ENCODE results near the gene PLEKHA6.
"Not testable (repeated sequence)": the region's sequence is repeated elsewhere in the genome, so short reads cannot be mapped to it uniquely, and the experiment has no call there.

PLEKHA6 gene

DNA sequence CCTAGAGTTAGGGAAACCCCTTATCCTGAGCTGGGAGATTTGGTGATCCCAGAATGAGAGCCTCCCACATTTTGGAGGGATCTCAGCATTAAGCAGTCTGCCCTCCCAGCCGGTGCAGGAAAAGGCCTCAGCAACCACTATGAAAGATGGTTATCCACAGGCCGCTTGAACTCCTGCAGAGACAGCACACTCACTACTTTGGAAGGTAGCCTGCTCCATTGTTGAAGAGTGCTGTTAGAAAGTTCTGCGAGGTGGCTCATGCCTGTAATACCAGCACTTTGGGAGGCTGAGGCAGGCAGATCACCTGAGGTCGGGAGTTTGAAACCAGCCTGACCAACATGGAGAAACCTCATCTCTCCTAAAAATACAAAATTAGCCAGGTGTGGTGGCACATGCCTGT lies 48.8 kb downstream of the PLEKHA6 start:
- H3K9me3 Mint-ChIP-seq; H3K4me1 Mint-ChIP-seq (ENCODE audit: low read depth); H3K36me3 Mint-ChIP-seq (ENCODE audit: low read depth); H3K4me3 Mint-ChIP-seq; H3K27ac Mint-ChIP-seq: not testable (repeated sequence)
- peaks cover 29% of the 10 kb centered on the region for H3K27me3 Mint-ChIP-seq (ENCODE audit: low read depth)

DNA sequence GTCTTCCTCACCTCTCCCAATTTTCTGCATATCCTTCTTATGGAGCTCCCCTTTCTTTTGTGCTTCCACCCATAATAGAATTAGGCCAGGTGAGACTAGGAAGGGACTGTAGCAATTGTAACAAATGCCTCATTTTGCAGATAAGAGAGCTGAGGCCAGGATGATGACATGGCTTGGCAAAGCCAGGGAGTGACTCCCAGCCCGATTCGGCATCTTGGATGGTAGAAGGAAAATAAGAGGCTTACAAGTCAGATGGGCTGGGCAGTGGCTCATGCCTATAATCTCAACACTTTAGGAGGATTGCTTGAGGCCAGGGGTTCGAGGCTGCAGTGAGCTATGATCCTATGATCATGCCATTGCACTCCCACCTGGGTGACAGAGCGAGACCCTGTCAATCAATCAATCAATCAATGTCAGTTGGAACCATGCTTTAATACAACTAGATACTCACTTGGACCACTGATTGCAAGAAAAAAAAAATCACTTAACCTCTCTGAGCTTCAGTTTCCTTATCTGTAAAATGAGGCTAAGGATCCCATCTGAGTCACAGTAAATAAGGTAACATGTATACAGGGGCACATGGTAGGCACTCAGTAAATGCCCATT lies 51.6 kb downstream of the PLEKHA6 start:
- H3K27me3 Mint-ChIP-seq (ENCODE audit: low read depth): peaks cover 29% of the 10 kb centered on the region
- no peak overlapping the region for H3K4me3 Mint-ChIP-seq
- H3K9me3 Mint-ChIP-seq: no peaks in the 10 kb centered on the region
- no peak overlapping the region for H3K27ac Mint-ChIP-seq
- no peaks in the 10 kb centered on the region for H3K36me3 Mint-ChIP-seq (ENCODE audit: low read depth)
- H3K4me1 Mint-ChIP-seq (ENCODE audit: low read depth): no peaks in the 10 kb centered on the region

DNA sequence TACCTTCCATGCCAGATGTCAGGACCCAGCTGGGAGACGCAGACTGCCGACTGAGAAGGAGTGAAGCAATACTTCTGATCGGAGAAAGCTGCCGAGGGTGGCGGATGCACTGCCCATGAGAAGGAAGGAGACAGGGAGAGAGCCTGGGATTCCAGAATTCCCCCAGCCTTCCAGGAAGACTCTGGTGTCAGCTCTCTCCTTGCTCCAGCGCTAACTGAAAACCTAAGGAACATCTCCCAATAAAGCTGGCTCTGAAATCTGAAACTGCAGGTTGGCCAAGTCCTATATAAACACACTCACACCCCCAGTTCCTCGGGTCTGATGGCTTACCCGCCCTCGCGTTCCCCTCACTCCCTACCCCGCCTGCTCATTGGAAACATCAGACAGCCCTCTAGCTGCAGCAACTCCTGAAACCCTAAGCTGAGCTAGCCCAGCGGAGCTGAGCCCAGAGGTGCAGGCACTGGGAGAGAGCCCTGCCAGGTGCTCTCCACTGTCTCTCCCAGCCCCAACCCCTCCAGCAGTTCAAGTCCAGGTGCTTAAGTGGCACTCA lies 52.3 kb downstream of the PLEKHA6 start:
- Mint-ChIP-seq H3K36me3 (ENCODE audit: low read depth) (no peaks in the 10 kb centered on the region), H3K27me3 (ENCODE audit: low read depth) (peaks cover 27% of the 10 kb centered on the region)

DNA sequence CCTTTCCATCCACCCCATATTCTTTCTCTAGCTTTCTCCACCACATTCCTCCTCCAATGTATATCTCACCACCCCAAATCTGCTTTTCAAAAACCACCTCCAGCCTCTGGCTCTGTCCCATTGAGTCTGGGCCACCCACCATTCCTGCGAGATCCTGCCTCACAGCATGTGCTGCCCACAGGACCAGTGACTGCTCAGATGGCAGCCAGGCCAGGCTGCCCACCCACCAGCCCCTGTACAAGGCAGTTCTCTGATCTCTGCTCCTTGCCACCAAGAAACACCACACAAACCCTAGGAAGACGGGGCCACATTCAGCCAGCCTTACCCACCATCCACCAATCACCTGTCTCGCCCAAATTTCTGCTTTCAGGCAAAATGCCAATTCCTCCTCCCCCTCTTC lies 53.7 kb downstream of the PLEKHA6 start:
- Mint-ChIP-seq H3K36me3 (ENCODE audit: low read depth) (no peaks in the 10 kb centered on the region), H3K4me3 (no peak overlapping the region), H3K4me1 (ENCODE audit: low read depth) (no peaks in the 10 kb centered on the region), H3K27me3 (ENCODE audit: low read depth) (peaks cover 34% of the 10 kb centered on the region), H3K9me3 (no peaks in the 10 kb centered on the region), H3K27ac (no peak overlapping the region)

More for the DNA sequence above, 52.3 kb downstream of the PLEKHA6 start:
- Mint-ChIP-seq H3K27ac (no peak overlapping the region), H3K4me1 (ENCODE audit: low read depth) (no peaks in the 10 kb centered on the region), H3K9me3 (no peaks in the 10 kb centered on the region), H3K4me3 (no peak overlapping the region)

DNA sequence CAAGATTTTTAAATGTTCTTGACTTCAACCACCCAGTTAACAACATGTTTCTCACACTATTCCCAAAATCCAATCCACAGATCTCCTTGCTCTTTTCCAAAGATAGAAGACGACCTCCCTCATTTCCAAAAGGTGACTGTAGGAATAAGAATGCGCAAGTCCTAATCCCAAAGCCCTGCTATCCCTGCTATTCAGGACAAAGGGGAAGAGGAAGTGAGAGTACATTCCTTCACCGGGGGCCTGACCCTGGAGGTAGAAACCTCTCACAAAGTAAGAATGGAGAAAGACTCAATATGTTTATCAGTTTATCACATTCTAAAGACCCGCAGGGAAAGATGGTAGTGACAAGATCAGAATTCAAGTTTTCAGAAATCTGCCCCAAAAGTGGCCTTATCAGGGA lies 55.7 kb downstream of the PLEKHA6 start:
- no peaks in the 10 kb centered on the region for H3K4me1 Mint-ChIP-seq (ENCODE audit: low read depth)
- no peak overlapping the region for H3K27ac Mint-ChIP-seq
- H3K9me3 Mint-ChIP-seq: no peaks in the 10 kb centered on the region
- H3K27me3 Mint-ChIP-seq (ENCODE audit: low read depth): peaks cover 29% of the 10 kb centered on the region
- no peak overlapping the region for H3K4me3 Mint-ChIP-seq
- no peaks in the 10 kb centered on the region for H3K36me3 Mint-ChIP-seq (ENCODE audit: low read depth)

DNA sequence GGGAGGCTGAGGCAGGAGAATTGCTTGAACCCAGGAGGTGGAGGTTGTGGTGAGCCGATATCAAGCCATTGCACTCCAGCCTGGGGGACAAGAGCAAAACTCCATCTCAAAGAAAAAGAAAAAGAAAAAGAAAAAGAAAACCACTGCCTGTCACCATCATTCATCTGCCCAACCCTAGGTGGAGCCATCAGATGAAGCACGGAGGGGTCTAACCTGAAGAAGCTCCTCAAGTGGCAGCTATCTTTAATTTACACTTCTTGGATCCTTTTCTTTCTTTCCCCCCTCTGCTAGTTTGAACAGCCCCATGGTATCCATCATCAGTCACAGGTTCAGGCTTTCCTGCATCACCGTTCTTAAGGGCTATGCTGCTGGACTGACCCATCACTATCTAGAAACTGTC lies 57.0 kb downstream of the PLEKHA6 start:
- Mint-ChIP-seq H3K27ac (no peak overlapping the region), H3K9me3 (no peaks in the 10 kb centered on the region), H3K4me3 (no peak overlapping the region), H3K4me1 (ENCODE audit: low read depth) (no peaks in the 10 kb centered on the region), H3K27me3 (ENCODE audit: low read depth) (peaks cover 26% of the 10 kb centered on the region), H3K36me3 (ENCODE audit: low read depth) (no peaks in the 10 kb centered on the region)

DNA sequence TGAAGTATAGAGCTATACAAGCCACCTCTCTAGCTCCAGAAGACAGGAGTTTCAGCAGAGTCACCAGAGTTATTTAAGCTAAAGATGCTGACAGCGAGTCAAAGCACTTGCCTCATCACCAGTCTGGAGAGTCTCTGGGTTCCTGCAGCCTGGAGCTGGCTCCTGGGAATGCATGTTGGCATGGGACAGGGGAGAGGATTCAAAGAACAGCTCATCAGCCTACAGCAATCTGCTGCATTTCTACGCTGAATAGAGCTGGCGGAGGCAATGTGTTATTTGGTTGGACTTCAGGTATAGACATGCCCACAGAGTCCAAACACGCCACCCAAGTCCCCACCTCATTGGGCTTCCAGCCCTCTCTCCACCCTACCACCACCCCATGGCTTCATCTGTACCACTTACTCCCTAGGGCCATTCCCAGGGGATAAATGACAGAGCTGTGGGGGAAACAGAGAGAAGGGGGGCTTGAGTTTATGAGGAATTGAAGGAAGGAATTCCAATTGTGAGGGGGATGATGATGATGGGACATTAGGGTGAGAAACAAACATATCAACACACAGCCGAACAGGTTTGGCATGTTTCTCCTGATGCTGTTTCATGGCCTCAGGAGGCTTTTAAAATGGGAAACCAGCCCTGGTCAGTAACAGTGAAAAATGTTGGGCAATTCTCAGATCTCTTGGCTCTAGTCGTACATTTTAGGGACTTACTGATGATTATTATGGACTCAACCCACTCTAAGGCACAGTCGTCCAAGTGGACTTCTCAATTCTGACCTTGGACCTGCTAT lies 58.4 kb downstream of the PLEKHA6 start:
- no peaks in the 10 kb centered on the region for H3K4me1 Mint-ChIP-seq (ENCODE audit: low read depth)
- H3K36me3 Mint-ChIP-seq (ENCODE audit: low read depth): no peaks in the 10 kb centered on the region
- H3K27me3 Mint-ChIP-seq (ENCODE audit: low read depth): peaks cover 18% of the 10 kb centered on the region
- no peak overlapping the region for H3K27ac Mint-ChIP-seq
- no peaks in the 10 kb centered on the region for H3K9me3 Mint-ChIP-seq
- H3K4me3 Mint-ChIP-seq: no peak overlapping the region

DNA sequence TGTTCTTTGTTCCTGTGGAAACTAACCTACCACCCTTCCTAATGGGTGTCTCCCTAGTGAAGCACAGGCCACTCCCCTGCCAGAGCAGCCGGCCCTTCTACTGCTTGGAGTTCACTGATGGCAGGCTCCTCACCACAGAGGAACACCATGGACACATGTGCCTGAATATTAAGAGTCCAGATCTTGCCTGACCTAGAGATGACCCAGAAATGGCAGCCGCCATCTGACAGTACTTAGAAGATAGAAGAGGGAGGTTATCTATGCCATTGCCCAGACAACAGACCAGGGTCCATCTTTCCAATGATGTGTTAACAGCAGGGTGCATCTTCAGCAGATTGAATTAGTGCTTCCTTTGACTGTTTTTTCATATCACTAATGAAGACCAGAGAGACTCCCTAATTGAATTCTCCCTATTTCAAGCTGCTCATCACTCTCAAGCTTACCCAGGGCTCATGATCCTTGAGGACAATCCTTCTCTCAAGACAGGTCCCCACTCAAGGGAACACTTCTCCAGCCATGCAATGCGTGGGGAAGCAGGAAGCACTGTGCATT lies 59.8 kb downstream of the PLEKHA6 start:
- Mint-ChIP-seq H3K27ac (no peak overlapping the region), H3K4me3 (no peak overlapping the region), H3K27me3 (ENCODE audit: low read depth) (peaks cover 15% of the 10 kb centered on the region)

DNA sequence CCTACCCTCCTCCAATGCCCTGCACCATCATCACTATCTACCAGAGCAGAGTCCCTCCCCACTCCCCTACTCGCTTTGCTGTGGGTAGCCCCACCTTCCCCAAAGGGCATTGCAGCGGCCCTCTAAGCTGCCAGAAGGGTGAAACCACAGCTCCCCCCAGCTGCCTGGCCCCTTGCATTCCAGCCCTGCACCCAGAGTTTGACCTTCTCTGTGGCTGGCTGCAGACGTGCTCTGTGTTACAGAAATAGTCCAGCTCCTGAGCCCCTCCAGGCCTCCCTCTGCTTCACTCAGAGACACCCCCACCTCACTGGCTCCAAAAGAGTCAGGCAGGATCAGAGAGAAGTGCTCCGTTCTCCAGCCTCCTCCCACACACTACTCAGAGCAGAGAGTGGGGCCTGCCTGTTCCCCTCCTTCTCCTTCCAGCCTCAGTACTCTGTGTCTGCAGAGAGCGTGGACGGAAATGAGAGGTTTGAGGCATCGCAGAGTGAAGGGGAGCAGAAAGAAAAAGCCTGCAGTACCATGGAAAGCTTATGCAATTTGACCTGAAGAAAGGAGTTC lies 63.2 kb downstream of the PLEKHA6 start:
- Mint-ChIP-seq H3K4me3 (no peak overlapping the region), H3K27ac (no peak overlapping the region), H3K36me3 (ENCODE audit: low read depth) (no peaks in the 10 kb centered on the region), H3K9me3 (no peaks in the 10 kb centered on the region), H3K27me3 (ENCODE audit: low read depth) (peaks cover 18% of the 10 kb centered on the region), H3K4me1 (ENCODE audit: low read depth) (peaks cover 4% of the 10 kb centered on the region)

More for the DNA sequence above, 59.8 kb downstream of the PLEKHA6 start:
- H3K4me1 Mint-ChIP-seq (ENCODE audit: low read depth): peaks cover 4% of the 10 kb centered on the region
- H3K36me3 Mint-ChIP-seq (ENCODE audit: low read depth): no peaks in the 10 kb centered on the region
- no peaks in the 10 kb centered on the region for H3K9me3 Mint-ChIP-seq

DNA sequence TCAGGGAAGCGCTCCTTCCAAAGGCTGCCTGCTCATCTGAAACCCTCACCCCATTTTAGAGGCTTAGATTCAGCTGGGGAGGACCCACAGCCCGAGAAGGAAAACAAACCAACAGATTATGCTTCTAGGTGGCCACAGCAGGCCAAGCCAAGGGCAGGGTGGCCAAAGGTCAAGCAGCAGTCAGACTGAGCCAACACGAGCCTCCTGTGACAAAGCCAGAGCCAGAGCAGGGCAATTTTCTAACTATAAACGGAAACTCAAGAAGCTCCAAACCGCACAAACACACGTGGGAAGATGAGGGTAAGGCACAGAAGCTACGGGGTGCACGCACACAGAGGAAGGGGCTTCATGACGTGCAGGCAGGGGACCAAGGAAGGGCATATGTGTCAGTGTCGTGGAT lies 64.1 kb downstream of the PLEKHA6 start:
- Mint-ChIP-seq H3K4me1 (ENCODE audit: low read depth) (peaks cover 4% of the 10 kb centered on the region), H3K27ac (peak overlapping the region; percentile 15), H3K27me3 (ENCODE audit: low read depth) (peaks cover 23% of the 10 kb centered on the region), H3K4me3 (no peak overlapping the region), H3K9me3 (no peaks in the 10 kb centered on the region), H3K36me3 (ENCODE audit: low read depth) (no peaks in the 10 kb centered on the region)

DNA sequence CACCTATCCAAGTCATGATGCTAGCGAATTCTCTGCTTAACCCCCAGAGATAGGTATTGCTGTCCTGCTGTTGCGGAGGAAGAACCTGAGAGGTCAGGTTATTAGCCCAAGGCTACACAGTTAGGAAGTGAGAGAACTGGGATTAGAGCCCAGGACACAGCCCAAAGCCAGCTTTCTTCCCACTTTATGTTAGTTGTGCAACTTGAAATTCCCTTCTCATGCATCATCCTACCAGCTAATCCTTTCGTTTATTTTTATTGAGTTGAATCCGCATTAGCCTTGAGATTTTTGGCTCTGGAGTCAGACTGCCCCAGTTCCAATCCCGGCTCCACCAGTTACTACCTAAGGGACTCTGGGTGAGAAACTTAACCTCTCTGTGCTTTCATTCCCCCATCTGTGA lies 65.4 kb downstream of the PLEKHA6 start:
- Mint-ChIP-seq H3K27ac (no peak overlapping the region), H3K4me3 (no peak overlapping the region), H3K27me3 (ENCODE audit: low read depth) (peaks cover 35% of the 10 kb centered on the region), H3K36me3 (ENCODE audit: low read depth) (no peaks in the 10 kb centered on the region), H3K9me3 (no peaks in the 10 kb centered on the region), H3K4me1 (ENCODE audit: low read depth) (peaks cover 4% of the 10 kb centered on the region)

DNA sequence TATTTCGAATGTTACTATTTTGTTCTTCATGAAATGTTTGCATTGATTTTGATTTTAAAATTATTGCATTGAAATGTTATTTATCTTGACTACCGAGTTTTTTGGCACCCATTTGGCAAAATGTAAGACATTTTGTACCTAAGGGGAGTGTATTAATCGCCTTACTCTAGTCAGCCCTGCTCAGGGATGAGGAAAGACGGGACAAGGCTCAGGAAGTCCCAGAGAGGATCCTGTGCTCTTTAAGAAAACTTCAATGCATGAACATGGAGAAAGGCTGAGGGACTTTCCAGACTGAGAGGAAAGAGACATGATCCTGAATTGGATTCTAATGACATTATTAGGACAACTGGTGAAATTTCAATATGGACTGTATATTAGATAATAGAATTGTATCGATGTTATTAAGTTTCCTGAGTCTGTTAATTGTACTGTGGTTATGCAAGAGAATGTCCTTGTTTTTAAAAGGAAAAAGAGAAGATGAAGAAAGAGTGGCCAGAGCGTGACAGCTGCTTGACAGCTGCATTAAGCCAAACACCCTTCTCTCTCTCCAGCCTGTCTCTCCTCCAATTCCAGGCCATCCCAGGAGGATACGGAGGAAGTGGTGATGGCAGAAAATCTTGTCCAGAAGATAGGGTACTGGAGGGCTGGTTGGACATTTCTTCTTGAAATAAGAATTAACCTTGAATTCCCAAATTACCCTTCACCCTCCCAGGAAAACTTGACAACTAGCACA lies 66.0 kb downstream of the PLEKHA6 start:
- H3K4me3 Mint-ChIP-seq: no peak overlapping the region
- no peak overlapping the region for H3K27ac Mint-ChIP-seq
- no peaks in the 10 kb centered on the region for H3K9me3 Mint-ChIP-seq
- peaks cover 39% of the 10 kb centered on the region for H3K27me3 Mint-ChIP-seq (ENCODE audit: low read depth)
- H3K36me3 Mint-ChIP-seq (ENCODE audit: low read depth): no peaks in the 10 kb centered on the region
- H3K4me1 Mint-ChIP-seq (ENCODE audit: low read depth): peaks cover 4% of the 10 kb centered on the region

DNA sequence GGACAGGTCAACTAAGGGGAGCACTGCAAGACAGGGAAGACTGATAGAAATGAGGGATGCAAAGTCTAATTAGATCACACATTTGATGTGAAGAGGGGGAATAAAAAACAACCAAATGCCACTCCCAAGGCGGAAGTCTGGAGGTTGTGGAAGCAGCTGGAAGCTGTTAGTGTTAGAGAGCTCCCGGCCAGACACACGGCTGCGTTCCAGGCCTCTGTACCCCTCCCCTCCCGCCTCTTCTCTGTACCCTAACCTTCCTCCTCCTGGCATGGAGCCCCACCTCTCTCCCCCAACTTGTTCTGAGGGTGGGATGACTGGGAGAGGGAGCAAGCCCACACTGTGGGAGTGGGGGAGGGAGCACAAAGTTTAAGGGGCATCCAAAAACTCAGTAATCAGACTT lies 67.0 kb downstream of the PLEKHA6 start:
- peaks cover 5% of the 10 kb centered on the region for H3K4me1 Mint-ChIP-seq (ENCODE audit: low read depth)
- H3K36me3 Mint-ChIP-seq (ENCODE audit: low read depth): no peaks in the 10 kb centered on the region
- H3K9me3 Mint-ChIP-seq: no peaks in the 10 kb centered on the region
- peaks cover 48% of the 10 kb centered on the region for H3K27me3 Mint-ChIP-seq (ENCODE audit: low read depth)
- H3K27ac Mint-ChIP-seq: no peak overlapping the region
- H3K4me3 Mint-ChIP-seq: no peak overlapping the region

DNA sequence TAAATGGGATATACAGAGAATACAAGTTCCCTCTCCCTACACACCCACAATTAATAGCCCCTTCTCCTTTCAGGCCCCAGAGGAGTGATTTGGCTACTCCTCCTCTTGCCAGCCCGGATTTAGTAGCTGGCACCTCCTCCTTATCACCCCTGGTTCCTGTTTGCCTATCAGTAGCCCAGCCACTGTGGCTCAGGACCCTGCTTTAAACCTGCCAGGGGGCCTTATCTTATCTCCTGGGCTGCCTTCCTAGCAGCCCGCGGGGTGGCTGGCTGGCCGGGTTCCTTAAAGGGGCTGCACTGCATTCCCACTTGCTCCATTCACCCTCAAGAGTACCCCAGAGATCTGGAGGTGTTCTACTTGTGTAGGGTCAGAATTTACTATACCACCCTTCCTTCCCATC lies 70.4 kb downstream of the PLEKHA6 start:
- H3K27me3 Mint-ChIP-seq (ENCODE audit: low read depth): peaks cover 44% of the 10 kb centered on the region
- no peaks in the 10 kb centered on the region for H3K36me3 Mint-ChIP-seq (ENCODE audit: low read depth)
- H3K4me1 Mint-ChIP-seq (ENCODE audit: low read depth): peaks cover 12% of the 10 kb centered on the region
- no peaks in the 10 kb centered on the region for H3K9me3 Mint-ChIP-seq
- H3K4me3 Mint-ChIP-seq: no peak overlapping the region
- H3K27ac Mint-ChIP-seq: no peak overlapping the region
